Lower leg skin (tissue), 4 donors: Measurements from ENCODE around the gene TSPAN11. TPM values are rescaled to one million over a fixed set of nuclear protein-coding genes. Genes with fewer than 3 reads are reported as not detected.

Experiments used
- DNase-seq, 2 donors: peaks; one replicate each; pipeline ENCODE4 v3.0.0-alpha.2; 2019; ENCODE audit warnings: low spot score in 2 of 2
- H3K4me3 ChIP-seq: fragments of 200-600 bp; sonication (generic); 2 replicates; pipeline ENCODE4 v1.5.1; 2017; ENCODE audit warnings: mild to moderate bottlenecking, low read depth; ENCODE audit not compliant: poor library complexity, severe bottlenecking
- POLR2A ChIP-seq, 2 donors: fragments of 450-650 bp; IDR thresholded peaks; one replicate each; pipeline ENCODE4 v1.6.1; 2016 to 2017; ENCODE audit warnings: antibody characterized with exemption in 2 of 2, mild to moderate bottlenecking in 1 of 2, moderate library complexity in 1 of 2
- WGBS, 2 donors: methylation state at CpG; one replicate each; pipeline ENCODE4 v1.1.5; 2018; 5-methylcytosine and 5-hydroxymethylcytosine counted together
- intact Hi-C: fragments of 100-400 bp; cut with DNase I; formaldehyde crosslinking; loops from one replicate; pipeline ENCODE4 v1.15.0; 2023; ENCODE audit warnings: low total_unique reads
- total RNA-seq, 4 donors: library from RNA; depleted of rRNA; stranded (reverse); fragments of >200 nt; gene quantifications; one replicate each; pipeline ENCODE4 v1.1.0, GENCODE V29; 2016
- TF ChIP-seq, protein P1 (sequence below), 3 donors: fragments of 450-650 bp; IDR thresholded peaks; one replicate each; pipeline ENCODE4 v1.5.1; 2016; ENCODE audit warnings: antibody characterized with exemption in 3 of 3, mild to moderate bottlenecking in 3 of 3, moderate library complexity in 2 of 3

The TSPAN11 gene
- total RNA-seq, 4 donors from 2014 or later = 1.3 to 5.4 (median 2.2) TPM

DNA sequence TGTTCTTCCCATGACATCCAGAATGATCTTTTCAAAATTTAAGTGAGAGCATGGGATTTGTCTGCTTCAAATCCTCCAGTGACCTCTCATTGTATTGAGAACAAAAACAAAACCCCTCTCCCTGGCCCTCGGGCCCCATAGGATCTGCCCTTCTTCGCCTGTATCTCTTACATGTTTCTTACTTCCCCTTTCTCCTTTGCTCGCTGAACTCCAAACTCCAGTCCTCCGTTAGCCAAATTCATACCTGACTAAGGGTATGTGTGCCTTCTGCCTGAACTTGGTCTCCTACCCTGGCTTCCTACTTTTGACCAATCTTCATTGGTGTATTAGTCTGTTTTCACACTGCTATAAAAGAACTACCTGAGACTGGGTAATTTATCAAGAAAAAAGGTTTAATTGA is 13.2 kb upstream of the TSPAN11 start:
- intact Hi-C loops = no loop called here
- DNase-seq = no peak
- 58 to 70% methylated on average over 4 of the region's 4 CpGs for WGBS, 2 donors
- H3K4me3 ChIP-seq = no peak overlapping the region
- TF ChIP-seq, protein P1, sequence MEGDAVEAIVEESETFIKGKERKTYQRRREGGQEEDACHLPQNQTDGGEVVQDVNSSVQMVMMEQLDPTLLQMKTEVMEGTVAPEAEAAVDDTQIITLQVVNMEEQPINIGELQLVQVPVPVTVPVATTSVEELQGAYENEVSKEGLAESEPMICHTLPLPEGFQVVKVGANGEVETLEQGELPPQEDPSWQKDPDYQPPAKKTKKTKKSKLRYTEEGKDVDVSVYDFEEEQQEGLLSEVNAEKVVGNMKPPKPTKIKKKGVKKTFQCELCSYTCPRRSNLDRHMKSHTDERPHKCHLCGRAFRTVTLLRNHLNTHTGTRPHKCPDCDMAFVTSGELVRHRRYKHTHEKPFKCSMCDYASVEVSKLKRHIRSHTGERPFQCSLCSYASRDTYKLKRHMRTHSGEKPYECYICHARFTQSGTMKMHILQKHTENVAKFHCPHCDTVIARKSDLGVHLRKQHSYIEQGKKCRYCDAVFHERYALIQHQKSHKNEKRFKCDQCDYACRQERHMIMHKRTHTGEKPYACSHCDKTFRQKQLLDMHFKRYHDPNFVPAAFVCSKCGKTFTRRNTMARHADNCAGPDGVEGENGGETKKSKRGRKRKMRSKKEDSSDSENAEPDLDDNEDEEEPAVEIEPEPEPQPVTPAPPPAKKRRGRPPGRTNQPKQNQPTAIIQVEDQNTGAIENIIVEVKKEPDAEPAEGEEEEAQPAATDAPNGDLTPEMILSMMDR (IDR thresholded peaks at IDR 0.05) = no peak
- TF ChIP-seq POLR2A (IDR thresholded peaks at IDR 0.05) = no peak

DNA sequence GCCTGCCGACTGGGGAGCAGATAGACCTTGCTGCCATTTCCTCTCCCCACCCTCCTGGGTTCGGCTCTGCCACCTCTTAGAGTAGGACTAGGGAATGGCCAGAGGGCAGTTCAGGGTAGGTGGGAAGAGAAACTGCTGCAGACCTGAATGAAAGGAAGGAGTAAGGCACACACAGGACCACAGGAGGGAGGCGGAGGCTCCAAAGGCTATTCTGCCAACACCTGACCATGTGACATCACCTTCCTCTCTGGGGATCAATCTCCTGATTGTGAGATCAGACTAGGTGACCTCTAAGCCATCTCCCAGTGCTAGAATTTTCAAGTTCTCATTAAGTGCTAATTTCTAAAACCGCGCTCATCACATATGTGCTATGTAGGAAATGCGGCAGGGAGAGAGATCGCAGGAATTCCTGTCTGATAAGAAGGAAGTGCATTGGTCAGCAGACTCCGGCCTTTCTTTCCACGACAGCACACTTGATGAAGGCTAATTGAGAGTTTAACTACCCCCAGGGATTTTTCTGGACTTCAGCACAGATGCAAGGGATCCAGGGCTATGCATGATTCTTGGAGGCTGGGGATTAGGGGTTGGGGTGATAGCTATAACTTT is 11.5 kb upstream of the TSPAN11 start:
- DNase-seq = no peak
- intact Hi-C loops = no loop called here
- 84 to 86% methylated on average over 9 of the region's 9 CpGs for WGBS, 2 donors
- no peak overlapping the region for H3K4me3 ChIP-seq
- no peak for TF ChIP-seq POLR2A (IDR thresholded peaks at IDR 0.05)
- TF ChIP-seq, protein P1 (IDR thresholded peaks at IDR 0.05) = no peak

DNA sequence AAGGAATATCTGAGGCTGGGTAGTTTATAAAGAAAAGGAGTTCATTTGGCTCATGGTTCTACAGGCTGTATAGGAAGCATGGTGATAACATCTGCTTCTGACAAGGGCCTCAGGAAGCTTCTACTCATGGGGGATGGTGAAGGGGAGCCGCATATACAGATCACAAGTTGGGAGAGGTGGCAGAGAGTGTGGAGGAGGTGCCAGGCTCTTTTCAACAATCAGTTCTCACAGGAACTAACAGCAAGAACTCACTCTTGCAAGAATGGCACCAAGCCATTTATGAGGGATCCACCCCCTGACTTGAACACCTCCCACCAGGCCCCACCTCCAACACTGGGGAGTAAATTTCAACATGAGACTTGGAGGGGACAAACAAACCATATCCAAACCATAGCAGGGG is 3.5 kb upstream of the TSPAN11 start:
- no peak for DNase-seq

DNA sequence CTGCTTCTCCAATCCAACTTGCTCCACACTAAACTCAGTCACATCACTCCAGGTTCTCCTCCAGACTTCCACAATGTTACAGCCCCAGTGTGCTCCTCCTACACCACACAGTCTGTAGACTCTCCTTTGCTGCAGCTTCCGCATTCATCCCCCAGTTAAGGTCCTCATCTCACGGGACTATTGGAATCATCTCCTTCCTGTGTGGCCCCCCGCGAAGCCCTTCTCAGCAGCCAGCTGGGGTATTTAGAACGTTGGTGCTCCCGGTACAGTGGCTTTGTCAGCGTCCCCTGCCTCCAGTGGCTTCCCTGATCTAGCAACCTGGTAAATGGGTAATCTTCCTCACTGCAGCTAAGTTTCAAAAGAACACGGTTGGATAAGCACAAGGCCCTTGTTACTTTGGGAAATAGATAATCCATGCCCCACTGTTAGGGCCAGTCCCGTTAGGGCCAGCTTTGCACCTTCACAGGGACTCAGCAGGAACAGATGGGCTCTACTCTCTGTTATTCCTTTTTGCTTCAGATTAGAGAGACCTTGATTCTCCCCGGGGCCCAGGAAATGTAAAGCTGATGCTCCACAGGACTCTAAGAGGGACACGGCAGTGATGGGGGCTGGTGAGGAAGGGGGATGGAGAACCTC is 823 bp upstream of the TSPAN11 start:
- no peak for TF ChIP-seq POLR2A (IDR thresholded peaks at IDR 0.05)
- TF ChIP-seq, protein P1 (IDR thresholded peaks at IDR 0.05) = no peak
- intact Hi-C loops = no loop called here
- WGBS, 2 donors = 76 to 85% methylated on average over 11 of the region's 11 CpGs
- no peak overlapping the region for H3K4me3 ChIP-seq
- no peak for DNase-seq

More for the DNA sequence above, 3.5 kb upstream of the TSPAN11 start:
- WGBS, 2 donors = 85 to 91% methylated on average over 1 of the region's 1 CpG
- intact Hi-C loops = no loop called here
- no peak for TF ChIP-seq POLR2A (IDR thresholded peaks at IDR 0.05)
- TF ChIP-seq, protein P1 (IDR thresholded peaks at IDR 0.05) = no peak
- no peak overlapping the region for H3K4me3 ChIP-seq

- TF ChIP-seq, protein P1 (IDR thresholded peaks at IDR 0.05) = no peak
- TF ChIP-seq POLR2A (IDR thresholded peaks at IDR 0.05) = no peak
- DNase-seq = peak in 1 of 2 donors; percentile 67
- 76 to 81% methylated on average over 7 of the region's 7 CpGs for WGBS, 2 donors
- intact Hi-C loops = no loop called here
- H3K4me3 ChIP-seq = no peak overlapping the region
Measured at GRCh38 chr12:30927222-30927611, 669 bp downstream of the TSPAN11 start.
